ENCODE data around the gene ZNF182.

Gene ZNF182

DNA sequence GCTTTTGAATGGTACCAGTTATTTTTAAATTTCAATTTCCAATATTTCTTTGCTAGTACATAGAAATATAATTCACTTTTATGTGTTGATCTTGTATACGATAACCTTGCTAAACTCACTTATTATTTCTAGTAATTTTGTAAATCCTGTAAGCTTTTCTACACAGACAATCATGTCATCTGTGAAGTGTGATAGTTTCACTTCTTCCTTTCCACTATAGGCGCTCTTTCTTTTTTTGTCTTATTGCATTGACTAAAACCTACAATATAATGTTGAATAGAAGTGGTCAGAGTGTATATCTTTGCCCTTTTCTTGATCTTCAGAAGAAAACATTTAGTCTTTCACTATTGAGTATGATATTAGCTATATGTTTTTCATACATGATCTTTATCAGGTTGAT, 76.6 kb downstream of the ZNF182 start:
- WGBS (ENCODE audit: extremely low coverage, insufficient coverage, insufficient read length): no CpG with 5 or more reads among the region's 2 CpGs
- H3K27me3 ChIP-seq (ENCODE audit: insufficient read depth, low read length): no peaks in the 10 kb centered on the region
- H3K79me2 ChIP-seq (ENCODE audit: control insufficient read depth, insufficient read depth, low read length, poor library complexity): no peaks in the 10 kb centered on the region
- no peak overlapping the region for H3K9ac ChIP-seq (ENCODE audit: low read length)
- H3K9me3 ChIP-seq (ENCODE audit: insufficient read depth, low read depth, low read length): no peaks in the 10 kb centered on the region
- H3K4me3 ChIP-seq (ENCODE audit: low read depth, low read length): no peak overlapping the region
- H3K36me3 ChIP-seq (ENCODE audit: control insufficient read depth in 1 of 2, insufficient read depth in 2 of 2, low read length in 2 of 2): no peaks in the 10 kb centered on the region
- no peak overlapping the region for H4K12ac ChIP-seq (ENCODE audit: low read depth, low read length)
- H4K8ac ChIP-seq (ENCODE audit: low read depth, low read length): no peak overlapping the region
- no peak overlapping the region for H3K4ac ChIP-seq (ENCODE audit: low read depth, low read length)
- H2AFZ ChIP-seq (ENCODE audit: insufficient read depth, low read length, poor library complexity): no peak overlapping the region
- no peak overlapping the region for H3K23ac ChIP-seq (ENCODE audit: low read length)
- H3K4me2 ChIP-seq (ENCODE audit: low read length): no peak overlapping the region
- H2BK120ac ChIP-seq (ENCODE audit: insufficient read depth, low read length, poor library complexity): no peak overlapping the region
- H2AK5ac ChIP-seq (ENCODE audit: low read length): no peak overlapping the region
- no peak overlapping the region for H3K14ac ChIP-seq (ENCODE audit: low read length)
- H3K4me1 ChIP-seq (ENCODE audit: control insufficient read depth in 1 of 2, insufficient read depth in 2 of 2, low read length in 2 of 2): no peaks in the 10 kb centered on the region
- no peak overlapping the region for H3K27ac ChIP-seq (ENCODE audit: low read depth, low read length)
- H3K18ac ChIP-seq (ENCODE audit: low read length): no peak overlapping the region
- H3K79me1 ChIP-seq (ENCODE audit: low read length): no peaks in the 10 kb centered on the region
- no peak for DNase-seq
- no peak overlapping the region for H2BK5ac ChIP-seq (ENCODE audit: low read depth, low read length, poor library complexity)
- H2BK12ac ChIP-seq (ENCODE audit: low read length): no peak overlapping the region
- no peak overlapping the region for H4K91ac ChIP-seq (ENCODE audit: low read depth, low read length)

Measured in trophoblast cell (in vitro differentiated cells and primary cell).